ENCODE results near the gene FRAS1.

DNA sequence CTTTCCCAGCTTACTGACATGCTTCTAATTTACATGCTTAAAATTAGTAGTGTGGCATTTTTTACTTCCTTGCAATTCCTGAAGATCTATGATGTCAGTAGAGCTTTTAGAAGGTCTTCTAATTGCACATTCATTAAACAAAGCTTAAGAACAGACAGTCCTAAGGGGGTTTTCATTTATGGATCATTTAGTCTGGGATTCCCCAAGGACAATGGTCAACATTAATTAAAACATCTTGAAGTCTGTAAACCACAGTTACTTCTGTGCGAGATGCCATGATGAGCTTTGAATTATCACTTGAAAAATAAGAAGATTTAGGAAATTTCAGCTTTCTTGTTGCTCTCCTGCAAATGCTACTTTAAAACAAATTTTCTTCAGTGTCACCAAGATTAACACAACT lies 514.7 kb downstream of the FRAS1 start:
- TF ChIP-seq, protein P1, sequence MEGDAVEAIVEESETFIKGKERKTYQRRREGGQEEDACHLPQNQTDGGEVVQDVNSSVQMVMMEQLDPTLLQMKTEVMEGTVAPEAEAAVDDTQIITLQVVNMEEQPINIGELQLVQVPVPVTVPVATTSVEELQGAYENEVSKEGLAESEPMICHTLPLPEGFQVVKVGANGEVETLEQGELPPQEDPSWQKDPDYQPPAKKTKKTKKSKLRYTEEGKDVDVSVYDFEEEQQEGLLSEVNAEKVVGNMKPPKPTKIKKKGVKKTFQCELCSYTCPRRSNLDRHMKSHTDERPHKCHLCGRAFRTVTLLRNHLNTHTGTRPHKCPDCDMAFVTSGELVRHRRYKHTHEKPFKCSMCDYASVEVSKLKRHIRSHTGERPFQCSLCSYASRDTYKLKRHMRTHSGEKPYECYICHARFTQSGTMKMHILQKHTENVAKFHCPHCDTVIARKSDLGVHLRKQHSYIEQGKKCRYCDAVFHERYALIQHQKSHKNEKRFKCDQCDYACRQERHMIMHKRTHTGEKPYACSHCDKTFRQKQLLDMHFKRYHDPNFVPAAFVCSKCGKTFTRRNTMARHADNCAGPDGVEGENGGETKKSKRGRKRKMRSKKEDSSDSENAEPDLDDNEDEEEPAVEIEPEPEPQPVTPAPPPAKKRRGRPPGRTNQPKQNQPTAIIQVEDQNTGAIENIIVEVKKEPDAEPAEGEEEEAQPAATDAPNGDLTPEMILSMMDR (conservative IDR thresholded peaks at IDR 0.05), result no peak
- no peak for TF ChIP-seq EZH2 (IDR thresholded peaks at IDR 0.05; ENCODE audit: low read depth)
